Measurements from ENCODE around the gene MBNL2.

Gene MBNL2

DNA sequence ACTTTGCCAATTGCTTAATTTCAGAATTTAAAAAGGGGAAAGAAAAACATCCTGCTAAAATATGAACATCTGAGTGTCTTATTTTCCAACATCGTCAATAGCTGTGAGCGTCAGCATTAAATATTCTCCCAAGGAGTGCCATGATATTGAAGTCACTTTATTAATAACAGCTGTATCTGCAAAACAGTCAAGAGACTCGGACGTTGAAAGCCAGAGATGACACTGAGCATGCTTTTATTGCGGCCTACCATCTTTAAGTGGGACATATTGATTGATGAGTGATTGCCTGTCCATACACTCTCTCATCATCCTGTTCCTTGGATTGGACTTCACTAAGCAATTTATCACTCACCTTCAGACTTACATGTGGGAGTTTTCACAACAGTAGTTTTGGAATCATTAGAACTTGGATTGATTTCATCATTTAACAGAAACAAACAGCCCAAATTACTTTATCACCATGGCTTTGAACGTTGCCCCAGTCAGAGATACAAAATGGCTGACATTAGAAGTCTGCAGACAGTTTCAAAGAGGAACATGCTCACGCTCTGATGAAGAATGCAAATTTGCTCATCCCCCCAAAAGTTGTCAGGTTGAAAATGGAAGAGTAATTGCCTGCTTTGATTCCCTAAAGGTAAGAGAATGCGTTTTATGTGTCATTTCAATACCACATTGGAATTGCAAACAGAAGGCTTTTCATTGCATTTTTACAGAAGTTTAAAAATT is 53.8 kb downstream of the MBNL2 start:
- FAIRE-seq = no peak

DNA sequence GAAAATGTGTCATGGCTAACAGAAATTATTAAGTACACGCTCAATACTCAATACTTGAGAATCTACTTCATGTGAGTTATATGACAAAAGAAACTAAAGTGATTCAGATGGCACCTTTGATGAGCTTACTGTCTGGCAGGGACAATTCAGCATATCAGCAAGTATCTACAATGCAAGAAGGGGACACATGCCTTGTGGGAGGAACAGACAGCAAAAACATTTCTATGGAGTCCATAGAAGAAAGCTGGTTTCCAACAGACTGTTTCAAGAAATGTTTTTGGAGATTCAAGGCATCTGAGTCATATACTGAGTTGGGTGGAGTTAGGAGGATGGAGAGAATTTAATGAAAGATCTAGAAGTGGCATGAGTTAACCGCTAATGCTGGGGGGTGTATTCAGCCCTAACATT is 54.7 kb downstream of the MBNL2 start:
- no peak for FAIRE-seq

DNA sequence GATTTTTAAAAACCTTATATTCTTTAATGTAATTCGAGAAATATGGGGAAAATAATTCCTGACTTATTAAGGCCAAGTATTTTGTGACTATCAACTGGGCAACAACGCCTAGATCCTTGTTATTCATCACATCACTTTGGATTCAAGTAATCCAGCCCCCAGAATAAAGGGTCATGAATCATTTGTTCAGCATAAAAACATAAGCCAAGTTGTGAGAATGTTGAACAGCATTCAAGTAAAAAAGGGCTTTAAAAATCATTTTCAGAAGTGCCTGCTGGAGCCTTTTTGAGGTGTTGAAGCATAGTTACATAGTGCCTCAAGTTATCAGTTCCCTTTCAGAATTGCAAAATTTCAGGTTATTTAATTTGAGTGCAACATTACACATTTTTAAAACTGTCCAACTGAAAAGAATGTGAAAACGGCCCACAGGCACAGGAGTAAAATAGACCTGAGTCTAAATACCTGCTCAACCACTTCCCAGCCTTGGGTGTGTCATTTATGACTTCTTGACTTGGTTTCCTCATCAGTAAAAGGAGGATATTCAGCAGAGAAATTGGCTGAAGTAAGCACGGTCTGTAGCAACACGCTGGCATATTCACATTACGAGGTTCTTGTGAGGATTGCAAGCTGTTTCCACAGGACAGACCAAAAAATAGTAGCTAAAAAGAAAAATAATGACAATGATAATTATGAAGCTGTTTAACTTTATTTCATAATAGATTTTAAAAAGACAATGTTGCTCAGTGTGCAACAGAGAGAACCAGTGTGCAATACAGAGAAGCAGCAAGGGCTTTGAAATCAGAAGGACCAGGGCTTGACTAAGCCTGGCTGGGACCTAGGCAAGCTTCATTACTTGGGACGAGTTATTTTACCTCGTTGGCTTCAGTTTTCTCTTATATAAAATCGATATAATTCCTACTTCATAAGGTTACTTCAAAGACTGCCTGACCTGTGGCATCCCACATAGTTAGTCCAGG is 56.6 kb downstream of the MBNL2 start:
- no peak for FAIRE-seq

DNA sequence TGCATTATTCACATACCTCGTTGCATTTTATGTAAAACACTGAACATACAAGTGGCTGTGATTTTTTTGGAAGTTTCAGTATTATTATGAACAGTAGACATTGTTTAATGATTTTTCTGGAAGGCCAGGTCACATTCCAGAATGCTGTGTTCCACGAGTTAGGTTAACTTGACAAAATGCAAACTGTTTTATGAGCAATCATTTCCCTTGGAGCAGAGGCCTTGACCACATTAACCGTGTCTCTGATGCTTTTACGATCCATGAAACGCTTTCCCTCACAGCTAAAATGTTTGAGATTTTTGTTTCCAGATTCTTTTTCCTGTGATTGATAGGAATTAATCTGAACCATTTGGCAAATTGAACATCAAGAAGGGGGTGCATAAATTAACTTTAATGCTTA is 57.8 kb downstream of the MBNL2 start:
- FAIRE-seq = no peak

DNA sequence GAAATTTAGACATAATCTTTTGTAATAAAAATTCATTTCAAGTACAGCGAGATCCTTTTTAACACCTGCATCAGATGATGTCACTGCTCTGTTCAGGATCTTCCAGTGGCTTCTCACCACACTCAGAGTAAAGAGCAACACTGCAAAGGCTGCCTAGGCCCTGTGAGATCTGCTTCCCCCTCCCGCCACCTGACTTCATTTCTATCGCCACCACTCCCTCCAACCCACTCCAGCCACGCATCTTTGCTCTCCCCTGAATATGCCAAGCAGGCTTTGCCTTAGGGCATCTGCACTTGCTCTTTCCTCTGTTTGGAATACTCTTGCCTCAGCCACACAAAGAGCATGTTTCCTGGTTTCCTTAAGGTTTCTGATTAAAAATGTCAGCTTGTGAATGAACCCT is 58.3 kb downstream of the MBNL2 start:
- FAIRE-seq = no peak

DNA sequence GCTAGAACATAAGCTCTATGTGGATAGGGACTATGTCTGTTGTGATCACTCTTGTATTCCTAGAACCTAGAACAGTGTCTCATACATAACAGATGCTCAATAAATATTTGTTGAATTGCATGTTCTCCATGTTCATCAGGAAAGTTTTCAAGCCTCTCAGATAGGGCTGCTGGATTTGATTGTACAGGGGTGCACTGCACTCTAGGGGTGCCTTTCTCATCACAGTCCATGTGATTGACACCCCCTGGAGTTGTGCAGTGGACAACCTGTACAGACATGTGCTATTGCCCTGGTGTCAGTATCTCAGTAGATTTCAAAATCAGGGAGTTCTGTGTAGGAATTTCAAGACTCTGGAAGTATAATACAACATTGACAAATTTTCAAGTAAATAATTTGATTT is 58.9 kb downstream of the MBNL2 start:
- no peak for FAIRE-seq

DNA sequence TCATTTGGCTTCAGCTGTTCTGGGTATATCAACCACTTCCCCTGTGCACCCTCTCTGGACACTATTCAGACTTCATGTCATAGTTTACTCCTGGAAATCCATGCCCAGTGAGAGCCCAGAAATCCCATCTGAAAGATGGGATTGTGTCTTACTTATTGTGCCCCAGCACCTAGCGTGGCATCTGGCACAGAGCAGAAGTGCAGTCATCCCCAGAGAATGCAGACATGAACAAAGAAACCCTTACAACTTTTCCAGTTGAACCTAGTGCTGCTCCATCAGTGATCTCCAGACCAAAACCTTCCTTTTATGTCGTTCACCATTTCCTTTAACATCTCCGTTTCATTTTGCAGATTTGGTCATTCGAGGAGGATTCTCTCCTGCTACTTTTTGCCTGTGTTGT is 60.6 kb downstream of the MBNL2 start:
- no peak for FAIRE-seq

DNA sequence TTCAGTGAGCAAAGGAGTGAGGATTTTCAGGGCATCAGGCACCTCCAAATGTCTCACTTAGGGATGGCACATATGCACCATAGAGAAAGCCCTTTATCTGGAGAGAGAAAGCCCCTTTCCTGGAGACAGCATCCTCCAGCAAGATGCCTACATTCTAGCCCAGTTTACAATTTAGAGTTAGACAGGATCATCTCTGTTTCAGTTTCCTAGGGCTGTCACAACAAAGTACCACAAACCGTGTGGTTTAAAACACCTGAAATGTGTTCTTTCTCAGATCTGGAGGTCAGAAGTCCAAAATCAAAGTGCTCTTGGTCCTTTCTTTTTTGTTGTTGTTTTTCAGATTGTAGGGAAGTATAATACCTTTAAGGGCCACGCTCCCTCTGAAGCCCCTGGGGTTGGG is 61.8 kb downstream of the MBNL2 start:
- FAIRE-seq = no peak

DNA sequence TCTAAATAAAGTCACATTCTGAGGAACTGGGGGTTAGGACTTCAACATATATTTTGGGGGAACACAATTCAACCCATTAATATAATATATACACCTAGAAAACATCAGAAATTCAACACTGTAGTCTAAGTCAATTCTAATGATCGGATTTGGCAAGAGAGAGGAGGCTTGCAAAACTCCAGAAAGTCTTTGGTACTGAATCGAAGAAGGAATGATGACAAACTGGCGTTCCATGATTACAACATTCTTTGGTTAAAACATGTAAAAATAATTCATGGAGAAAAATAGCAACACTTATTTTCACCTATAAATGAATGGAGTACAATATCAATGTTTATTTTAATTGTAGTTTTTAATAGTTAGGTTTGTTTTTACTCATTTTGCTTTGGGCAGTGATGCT is 62.4 kb downstream of the MBNL2 start:
- FAIRE-seq = no peak

DNA sequence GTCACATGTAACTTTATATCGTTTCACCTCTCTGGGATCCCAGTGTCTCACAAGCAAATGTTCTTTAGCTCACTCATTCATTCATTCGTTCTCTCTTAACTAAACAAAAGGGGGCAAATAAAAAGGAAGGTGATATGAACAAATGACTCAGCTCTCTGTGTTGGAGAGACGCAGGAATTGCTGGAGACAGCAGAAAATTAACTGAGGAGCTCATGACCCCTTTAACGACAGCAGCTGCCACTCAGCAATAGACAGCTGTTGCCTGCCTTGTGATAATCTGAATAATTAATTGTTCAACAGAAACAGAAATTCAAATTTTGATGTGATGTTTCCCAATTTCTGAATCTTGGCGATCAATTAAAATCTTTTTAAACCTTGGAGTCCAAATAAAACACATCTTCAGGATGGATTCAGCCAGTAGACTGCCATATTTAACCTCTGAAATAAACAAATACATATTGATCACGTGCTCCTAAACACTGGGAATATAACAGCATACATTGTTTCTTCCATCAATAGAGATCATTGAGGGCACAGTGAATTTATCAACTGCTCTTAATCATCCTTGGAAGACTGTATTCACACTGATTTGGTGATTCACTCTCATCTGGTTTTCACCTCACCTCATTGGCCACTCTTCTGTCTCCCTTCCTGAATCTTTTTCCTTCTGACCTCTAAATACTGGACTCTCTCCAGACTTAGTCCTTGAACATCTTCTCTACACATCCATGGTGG is 63.3 kb downstream of the MBNL2 start:
- no peak for FAIRE-seq

DNA sequence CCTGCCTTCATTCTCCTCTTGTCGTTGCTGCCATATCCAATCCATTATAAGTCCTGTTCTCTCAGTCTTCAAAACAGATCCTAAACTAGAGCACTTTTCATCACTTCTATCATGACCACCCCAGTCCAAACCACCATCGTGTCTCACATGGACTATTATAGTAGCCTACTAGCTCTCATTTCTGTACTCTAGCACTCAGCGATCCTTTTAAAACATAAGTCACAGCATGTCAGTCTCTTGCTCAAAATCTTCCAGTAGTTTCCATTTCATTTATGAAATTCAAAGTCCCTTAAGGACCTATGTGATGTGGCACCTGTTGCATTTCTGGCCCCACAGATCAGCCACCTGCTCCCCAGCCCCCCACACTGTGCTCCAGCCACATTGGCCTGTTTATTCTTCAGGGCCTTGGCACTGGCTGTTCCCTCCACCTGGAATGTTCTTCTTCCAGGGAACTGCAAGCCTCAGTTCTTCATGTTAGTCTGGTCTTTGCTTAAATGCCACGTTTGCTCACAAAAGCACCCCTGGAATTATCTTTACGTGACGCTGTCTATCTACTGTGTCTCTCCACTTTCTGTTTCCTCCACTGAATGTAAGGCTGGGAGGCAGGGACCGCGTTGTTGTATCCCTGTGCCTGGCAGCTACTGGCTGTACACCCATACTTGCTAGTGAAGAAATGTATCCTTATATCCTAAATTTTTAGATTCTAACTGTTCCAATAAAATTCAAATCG is 64.3 kb downstream of the MBNL2 start:
- no peak for FAIRE-seq

DNA sequence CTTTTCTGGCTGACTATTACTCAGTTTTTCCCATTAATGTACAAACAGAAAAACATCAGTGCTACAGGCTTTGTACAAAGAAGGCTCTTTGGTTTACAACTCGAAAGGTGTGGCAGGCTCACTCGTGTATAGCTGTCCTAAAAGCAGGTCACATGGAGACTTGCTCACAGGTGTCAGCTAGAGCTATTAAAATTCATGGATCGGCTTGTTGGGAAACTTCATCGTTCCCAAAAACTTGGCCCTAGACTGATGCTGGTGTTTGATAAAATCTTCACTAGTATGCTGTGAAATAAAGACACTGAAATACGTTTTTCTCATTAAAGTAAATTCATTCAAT is 64.9 kb downstream of the MBNL2 start:
- no peak for FAIRE-seq

DNA sequence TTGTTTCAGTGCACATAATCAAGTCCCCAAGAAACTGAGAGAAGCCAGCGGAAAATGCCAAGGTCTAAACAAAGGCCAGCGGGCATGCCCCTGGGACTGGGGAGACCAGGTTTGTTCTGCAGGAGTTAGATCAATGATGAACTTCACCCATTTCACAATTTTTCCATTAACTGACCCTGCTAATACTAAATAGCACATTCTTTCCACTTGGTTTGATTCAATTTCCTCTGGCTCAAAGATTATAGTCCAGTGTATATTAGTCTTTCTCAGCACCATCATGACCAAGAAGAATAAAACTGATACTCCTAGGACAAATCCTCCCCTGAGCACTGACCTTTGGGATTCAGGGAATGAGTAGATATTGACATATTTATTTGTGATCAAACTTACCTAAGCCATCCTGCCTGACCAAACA is 66.4 kb downstream of the MBNL2 start:
- no peak for FAIRE-seq

DNA sequence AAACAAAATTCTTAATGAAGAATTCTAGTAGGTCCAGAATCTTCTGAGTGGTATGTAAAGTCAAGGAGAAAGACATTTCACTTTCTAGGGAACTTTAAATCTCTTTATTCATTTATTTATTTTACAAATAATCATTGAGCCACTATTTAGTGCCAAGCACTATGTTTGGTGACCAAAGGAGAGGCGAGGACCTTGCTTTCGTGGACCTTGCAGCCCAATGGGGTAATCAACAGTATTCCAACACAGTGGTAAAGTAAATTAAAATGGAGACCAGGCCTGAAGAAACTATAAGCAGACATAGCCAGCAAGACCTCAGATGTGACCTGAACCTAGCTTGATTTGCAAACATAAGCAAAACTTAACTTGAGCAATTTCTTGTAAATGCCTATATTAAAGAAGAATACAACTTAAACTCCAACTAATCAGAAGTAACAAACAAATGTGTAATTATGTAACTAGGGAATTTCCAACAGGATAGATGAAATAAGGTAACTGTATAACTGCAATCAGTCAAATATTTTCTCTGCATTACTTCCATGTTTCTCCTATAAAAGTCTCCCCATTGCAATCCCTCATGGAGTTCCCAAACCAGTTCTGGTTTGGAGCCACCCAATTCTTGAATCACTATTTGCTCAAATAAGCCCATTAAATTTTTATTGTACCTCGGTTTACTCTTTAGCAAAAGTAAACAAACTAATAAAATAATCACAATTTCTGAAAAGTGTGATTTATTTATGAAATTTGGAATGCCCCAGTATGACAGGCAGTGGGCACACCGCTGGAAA is 67.6 kb downstream of the MBNL2 start:
- no peak for FAIRE-seq

DNA sequence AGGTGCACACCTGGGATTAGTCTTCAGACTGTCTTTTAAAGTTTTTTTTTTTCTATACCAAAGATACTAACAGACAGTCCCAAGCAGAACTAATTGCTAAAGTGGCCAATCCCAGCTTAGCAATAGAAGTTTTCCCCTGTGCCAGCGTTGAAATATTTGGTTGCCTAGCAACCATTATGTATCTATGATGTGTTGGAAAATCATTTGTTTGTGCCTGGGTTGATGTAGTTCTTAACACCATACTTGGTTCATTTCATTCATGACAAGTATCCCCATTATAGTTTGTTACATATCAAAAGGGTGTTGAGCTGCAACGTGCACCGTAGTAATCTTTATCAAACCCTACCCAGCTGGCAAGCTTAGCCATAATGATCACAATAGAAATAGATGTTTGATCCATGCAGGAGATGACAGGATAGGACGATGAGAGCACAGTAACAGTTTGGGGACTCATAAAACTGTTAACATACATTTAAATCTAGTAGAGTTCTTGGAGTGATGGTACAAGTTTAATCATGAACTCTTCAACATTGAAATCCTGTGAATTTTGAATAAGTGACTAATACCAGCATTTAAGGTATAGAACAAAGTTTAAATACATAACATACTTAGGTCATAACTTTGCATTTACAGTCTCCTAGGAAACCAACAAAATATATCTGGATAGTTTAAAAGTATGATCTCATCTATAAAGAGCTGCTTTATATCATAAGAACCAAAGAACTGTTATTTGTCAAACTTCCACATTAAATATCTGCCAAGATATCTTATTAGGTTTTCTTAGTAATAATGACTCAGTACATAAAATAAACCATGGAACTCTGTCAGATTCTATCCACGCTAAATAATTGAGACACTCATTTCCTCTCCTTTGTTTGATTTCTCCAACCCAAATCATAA is 73.4 kb downstream of the MBNL2 start:
- no peak for FAIRE-seq

DNA sequence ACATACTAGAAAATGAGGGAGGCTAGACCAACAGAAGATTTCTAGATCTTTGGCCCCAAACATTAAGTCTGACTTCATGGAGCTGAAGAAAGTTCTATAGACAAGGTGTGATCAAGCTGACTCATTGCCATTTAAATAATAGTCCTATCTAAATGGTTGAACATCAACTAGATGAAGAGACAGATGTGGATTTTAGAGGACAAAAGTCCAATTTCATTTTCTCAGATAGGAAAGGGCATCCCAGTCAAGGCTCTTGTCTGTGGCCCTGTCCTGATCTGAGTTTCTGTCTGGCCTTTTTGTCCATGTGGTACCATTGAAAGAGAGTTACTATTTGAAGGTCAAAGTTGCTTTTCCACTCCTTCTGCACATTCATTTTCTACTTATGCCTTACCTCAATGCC is 74.6 kb downstream of the MBNL2 start:
- FAIRE-seq = no peak

DNA sequence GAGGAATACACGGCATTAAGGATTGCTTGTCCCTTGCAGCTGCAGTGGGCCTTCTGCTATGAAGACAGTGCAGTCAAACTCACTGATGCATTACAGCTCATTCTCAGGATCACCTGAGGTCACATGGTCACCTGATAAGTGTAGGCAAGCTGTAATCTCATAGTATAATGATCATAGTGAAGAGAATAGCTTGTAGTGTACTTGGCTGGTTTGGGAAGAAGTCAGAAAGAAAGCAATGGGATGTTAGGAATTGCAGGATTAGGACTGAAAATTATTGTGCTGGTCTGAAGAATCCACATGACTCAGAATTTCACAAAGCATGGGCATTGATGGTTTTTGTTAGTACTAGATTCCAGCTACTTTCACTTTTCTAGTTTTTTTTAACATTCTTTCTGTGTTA is 76.7 kb downstream of the MBNL2 start:
- no peak for FAIRE-seq

DNA sequence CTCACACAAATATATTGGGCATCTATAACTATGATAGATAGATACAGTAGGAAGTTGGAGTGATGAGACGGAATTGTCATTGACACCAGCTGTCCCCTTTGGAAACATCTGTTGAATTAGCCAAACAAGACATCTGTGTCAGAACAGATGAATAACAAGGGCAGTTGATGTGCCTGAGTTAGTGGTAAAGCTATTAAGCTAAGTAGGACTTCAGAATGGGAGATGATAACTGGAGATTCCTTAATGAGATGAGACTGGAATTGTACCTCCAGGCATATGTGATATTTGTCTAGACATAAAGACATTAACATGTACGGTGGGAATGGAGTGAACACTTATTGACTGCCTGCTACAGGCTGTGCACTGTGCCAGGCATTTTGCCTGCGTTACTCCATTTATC is 78.7 kb downstream of the MBNL2 start:
- FAIRE-seq = no peak

DNA sequence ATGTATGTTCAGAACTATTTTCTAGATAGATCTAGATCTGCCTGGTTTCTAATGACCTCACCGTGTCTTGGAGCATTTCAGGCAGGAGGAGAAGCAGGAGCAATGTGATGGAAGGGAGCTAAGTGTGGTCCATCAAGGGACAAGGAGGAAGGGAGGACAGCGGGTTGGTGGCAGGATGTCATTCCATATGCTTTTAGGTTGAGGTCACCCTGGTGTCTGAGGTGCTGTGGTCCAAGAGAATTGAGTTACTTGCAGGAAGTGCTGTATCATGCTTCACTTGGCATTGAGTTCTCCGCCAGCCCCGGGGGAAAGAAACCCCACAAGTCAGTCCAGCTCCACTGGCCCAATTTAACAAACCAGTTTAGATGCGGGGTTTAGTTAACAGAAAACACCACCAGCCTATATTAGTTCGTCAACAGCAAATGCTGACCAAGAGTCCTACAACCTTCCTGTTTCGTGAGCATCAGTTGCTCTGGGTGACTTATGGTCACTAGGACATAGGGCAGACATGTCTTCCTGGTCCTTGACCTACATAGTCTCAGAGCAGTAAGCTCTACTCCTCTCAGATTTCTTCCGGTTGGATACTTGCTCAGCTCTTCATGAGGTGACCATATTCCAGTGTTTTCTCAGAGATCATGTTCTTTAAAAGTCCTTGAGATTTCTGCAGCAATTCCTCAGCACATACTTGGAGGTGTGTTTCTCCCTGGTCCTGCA is 79.4 kb downstream of the MBNL2 start:
- no peak for FAIRE-seq

DNA sequence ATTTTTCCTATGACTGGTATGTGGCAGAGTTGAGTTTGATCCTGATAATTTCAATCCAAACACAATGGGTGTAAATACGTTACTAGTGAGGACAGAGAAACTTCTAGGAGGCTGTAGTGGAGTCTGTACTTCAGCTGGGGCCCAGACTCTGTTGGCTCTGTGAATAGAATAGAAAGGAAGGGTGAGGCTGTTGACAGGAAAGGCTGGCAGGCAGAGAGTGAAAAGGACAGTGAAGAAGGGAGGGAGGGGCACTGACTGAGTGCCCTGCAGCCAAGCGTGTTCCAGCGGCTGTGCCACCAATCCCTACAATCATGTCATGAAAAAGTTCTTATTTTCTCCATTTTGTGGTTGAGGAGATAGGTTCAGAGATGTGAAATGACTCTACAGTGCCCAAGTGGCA is 80.5 kb downstream of the MBNL2 start:
- FAIRE-seq = no peak

All from colon (tissue), 2 donors.